ENCODE results near the gene THADA. TPM values are rescaled to one million over a fixed set of nuclear protein-coding genes. Genes with fewer than 3 reads are reported as not detected.

Gene THADA
- total and polyA plus RNA-seq, 3 experiments from 2014 or later: 12.2 to 48.7 (median 45.8) TPM

GRCh38 chr2:43585708-43586107 is 10.1 kb downstream of the THADA start:
- Histone ChIP-seq H3K4me1 (ENCODE audit: insufficient read depth, low read length) (no peaks in the 10 kb centered on the region), H3K4me3 (ENCODE audit: low read length) (no peak overlapping the region), H3K27me3 (ENCODE audit: insufficient read depth, low read length, poor library complexity, severe bottlenecking) (no peaks in the 10 kb centered on the region), H3K9me3 (ENCODE audit: low read length) (no peaks in the 10 kb centered on the region), H3K36me3 (ENCODE audit: insufficient read depth, low read length) (peaks cover 11% of the 10 kb centered on the region), H3K27ac (ENCODE audit: low read depth, low read length) (no peak overlapping the region)
- H3K4me3 Mint-ChIP-seq: no peak overlapping the region
- POLR2A ChIA-PET: no interaction called here
- peaks cover 0 to 11% (median 6%) of the 10 kb centered on the region in 3 donors for H3K4me1 Mint-ChIP-seq
- DNase-seq: no peak
- no peak overlapping the region for H3K27ac Mint-ChIP-seq
- H3K36me3 Mint-ChIP-seq: peaks cover 6 to 80% (median 28%) of the 10 kb centered on the region in 3 donors
- H3K9me3 Mint-ChIP-seq: no peaks in the 10 kb centered on the region
- no peaks in the 10 kb centered on the region for H3K27me3 Mint-ChIP-seq
- CTCF ChIA-PET: interaction anchor here (1.5 kb wide), 1 partner anchor 9 kb away, joined by 3 read pairs; no protein-coding TSS in a partner anchor

- Histone ChIP-seq H3K4me1 (ENCODE audit: insufficient read depth, low read length) (no peaks in the 10 kb centered on the region), H3K27me3 (ENCODE audit: insufficient read depth, low read length, poor library complexity, severe bottlenecking) (no peaks in the 10 kb centered on the region), H3K9me3 (ENCODE audit: low read length) (no peaks in the 10 kb centered on the region), H3K4me3 (ENCODE audit: low read length) (no peak overlapping the region), H3K27ac (ENCODE audit: low read depth, low read length) (no peak overlapping the region), H3K36me3 (ENCODE audit: insufficient read depth, low read length) (peaks cover 22% of the 10 kb centered on the region)
- Mint-ChIP-seq H3K27ac (peak overlapping the region in 7 of 8 donors; percentile 6 to 68 (median 24)), H3K36me3 (peaks cover 6 to 71% (median 20%) of the 10 kb centered on the region in 3 donors), H3K9me3 (no peaks in the 10 kb centered on the region), H3K4me1 (peaks cover 2 to 11% (median 8%) of the 10 kb centered on the region in 3 donors), H3K4me3 (peak overlapping the region in 1 of 7 donors; percentile 0), H3K27me3 (no peaks in the 10 kb centered on the region)
- DNase-seq: no peak
- ChIA-PET CTCF (no interaction called here), POLR2A (no interaction called here)
These were observed 16.4 kb downstream of the THADA start for GRCh38 chr2:43579275-43579981.

- peaks cover 38% of the 10 kb centered on the region for H3K36me3 ChIP-seq (ENCODE audit: insufficient read depth, low read length)
- Mint-ChIP-seq H3K9me3 (no peaks in the 10 kb centered on the region), H3K36me3 (peaks cover 2 to 73% (median 15%) of the 10 kb centered on the region in 3 donors), H3K27ac (no peak overlapping the region), H3K4me3 (no peak overlapping the region), H3K27me3 (no peaks in the 10 kb centered on the region), H3K4me1 (peaks cover 2 to 8% (median 5%) of the 10 kb centered on the region in 3 donors)
- no peaks in the 10 kb centered on the region for H3K9me3 ChIP-seq (ENCODE audit: low read length)
- H3K4me3 ChIP-seq (ENCODE audit: low read length): no peak overlapping the region
- H3K27me3 ChIP-seq (ENCODE audit: insufficient read depth, low read length, poor library complexity, severe bottlenecking): no peaks in the 10 kb centered on the region
- CTCF ChIA-PET: interaction anchor here (0.8 to 2.2 kb wide), 22 partner anchors 9 to 718 kb away, joined by 3 to 10 read pairs (median 4); no protein-coding TSS in a partner anchor
- POLR2A ChIA-PET: interaction anchor here (1.2 kb wide), 1 partner anchor 9 kb away, joined by 13 read pairs; no protein-coding TSS in a partner anchor
- H3K4me1 ChIP-seq (ENCODE audit: insufficient read depth, low read length): no peaks in the 10 kb centered on the region
- peak in 3 of 5 donors; percentile 41 to 52 (median 41) for DNase-seq
- H3K27ac ChIP-seq (ENCODE audit: low read depth, low read length): no peak overlapping the region
These were observed 18.6 kb downstream of the THADA start for GRCh38 chr2:43576981-43577892.

- DNase-seq: no peak
- Mint-ChIP-seq H3K9me3 (no peaks in the 10 kb centered on the region), H3K27ac (peak overlapping the region in 3 of 8 donors; percentile 18 to 59 (median 37)), H3K36me3 (peaks cover 5 to 76% (median 16%) of the 10 kb centered on the region in 3 donors), H3K4me3 (peak overlapping the region in 1 of 7 donors; percentile 51), H3K27me3 (no peaks in the 10 kb centered on the region), H3K4me1 (peaks cover 15 to 32% (median 26%) of the 10 kb centered on the region in 3 donors)
- CTCF ChIA-PET: no interaction called here
- H3K36me3 ChIP-seq (ENCODE audit: insufficient read depth, low read length): peaks cover 40% of the 10 kb centered on the region
- H3K27me3 ChIP-seq (ENCODE audit: insufficient read depth, low read length, poor library complexity, severe bottlenecking): no peaks in the 10 kb centered on the region
- H3K4me1 ChIP-seq (ENCODE audit: insufficient read depth, low read length): no peaks in the 10 kb centered on the region
- no peak overlapping the region for H3K4me3 ChIP-seq (ENCODE audit: low read length)
- POLR2A ChIA-PET: no interaction called here
- no peaks in the 10 kb centered on the region for H3K9me3 ChIP-seq (ENCODE audit: low read length)
- no peak overlapping the region for H3K27ac ChIP-seq (ENCODE audit: low read depth, low read length)
These were observed 23.6 kb downstream of the THADA start for GRCh38 chr2:43572244-43572643.

GRCh38 chr2:43569921-43570320 is 25.9 kb downstream of the THADA start:
- Mint-ChIP-seq H3K9me3 (no peaks in the 10 kb centered on the region), H3K4me1 (peaks cover 21 to 50% (median 40%) of the 10 kb centered on the region in 3 donors), H3K36me3 (peaks cover 5 to 74% (median 16%) of the 10 kb centered on the region in 3 donors), H3K4me3 (no peak overlapping the region), H3K27ac (peak overlapping the region in 5 of 8 donors; percentile 28 to 73 (median 55)), H3K27me3 (no peaks in the 10 kb centered on the region)
- no peaks in the 10 kb centered on the region for H3K27me3 ChIP-seq (ENCODE audit: insufficient read depth, low read length, poor library complexity, severe bottlenecking)
- peaks cover 35% of the 10 kb centered on the region for H3K36me3 ChIP-seq (ENCODE audit: insufficient read depth, low read length)
- H3K27ac ChIP-seq (ENCODE audit: low read depth, low read length): no peak overlapping the region
- DNase-seq: no peak
- no peak overlapping the region for H3K4me3 ChIP-seq (ENCODE audit: low read length)
- POLR2A ChIA-PET: interaction anchor here (0.5 to 0.8 kb wide), 2 partner anchors 12 to 394 kb away, joined by 3 to 4 read pairs; no protein-coding TSS in a partner anchor
- H3K9me3 ChIP-seq (ENCODE audit: low read length): no peaks in the 10 kb centered on the region
- no peaks in the 10 kb centered on the region for H3K4me1 ChIP-seq (ENCODE audit: insufficient read depth, low read length)
- CTCF ChIA-PET: interaction anchor here (1.2 kb wide), 1 partner anchor 14 kb away, joined by 3 read pairs; no protein-coding TSS in a partner anchor

- H3K27ac ChIP-seq (ENCODE audit: low read depth, low read length): no peak overlapping the region
- ChIA-PET CTCF (interaction anchor here (0.7 to 2.3 kb wide), 3 partner anchors 9 to 740 kb away, joined by 3 to 10 read pairs (median 4); no protein-coding TSS in a partner anchor), POLR2A (interaction anchor here (0.9 kb wide), 1 partner anchor 9 kb away, joined by 13 read pairs; no protein-coding TSS in a partner anchor)
- H3K27me3 ChIP-seq (ENCODE audit: insufficient read depth, low read length, poor library complexity, severe bottlenecking): no peaks in the 10 kb centered on the region
- peaks cover 9 to 74% (median 20%) of the 10 kb centered on the region in 3 donors for H3K36me3 Mint-ChIP-seq
- no peak overlapping the region for H3K4me3 Mint-ChIP-seq
- no peaks in the 10 kb centered on the region for H3K9me3 ChIP-seq (ENCODE audit: low read length)
- H3K9me3 Mint-ChIP-seq: no peaks in the 10 kb centered on the region
- no peak overlapping the region for H3K4me3 ChIP-seq (ENCODE audit: low read length)
- no peaks in the 10 kb centered on the region for H3K4me1 ChIP-seq (ENCODE audit: insufficient read depth, low read length)
- peaks cover 24 to 61% (median 47%) of the 10 kb centered on the region in 3 donors for H3K4me1 Mint-ChIP-seq
- peak overlapping the region in 3 of 8 donors; percentile 61 to 63 (median 62) for H3K27ac Mint-ChIP-seq
- peaks cover 29% of the 10 kb centered on the region for H3K36me3 ChIP-seq (ENCODE audit: insufficient read depth, low read length)
- H3K27me3 Mint-ChIP-seq: no peaks in the 10 kb centered on the region
- DNase-seq: no peak
These were observed 27.6 kb downstream of the THADA start for GRCh38 chr2:43568228-43568627.

GRCh38 chr2:43566461-43566729 is 29.4 kb downstream of the THADA start:
- Mint-ChIP-seq H3K36me3 (peaks cover 4 to 71% (median 18%) of the 10 kb centered on the region in 3 donors), H3K4me3 (peak overlapping the region in 1 of 7 donors; percentile 21), H3K9me3 (no peaks in the 10 kb centered on the region), H3K27me3 (no peaks in the 10 kb centered on the region), H3K27ac (peak overlapping the region in 2 of 8 donors; percentile 61 to 80), H3K4me1 (peaks cover 35 to 75% (median 61%) of the 10 kb centered on the region in 3 donors)
- DNase-seq: no peak
- Histone ChIP-seq H3K4me3 (ENCODE audit: low read length) (no peak overlapping the region), H3K4me1 (ENCODE audit: insufficient read depth, low read length) (no peaks in the 10 kb centered on the region), H3K27ac (ENCODE audit: low read depth, low read length) (no peak overlapping the region), H3K9me3 (ENCODE audit: low read length) (no peaks in the 10 kb centered on the region), H3K36me3 (ENCODE audit: insufficient read depth, low read length) (peaks cover 14% of the 10 kb centered on the region), H3K27me3 (ENCODE audit: insufficient read depth, low read length, poor library complexity, severe bottlenecking) (no peaks in the 10 kb centered on the region)
- ChIA-PET CTCF (interaction anchor here (1.9 kb wide), 1 partner anchor 11 kb away, joined by 6 read pairs; no protein-coding TSS in a partner anchor), POLR2A (interaction anchor here (0.6 kb wide), 2 partner anchors 18 to 603 kb away, joined by 3 to 4 read pairs; no protein-coding TSS in a partner anchor)

Data from CD8-positive, alpha-beta memory T cell (primary cell).